IMR-90 (cell line): ENCODE data around the gene ITGA3. TPM values are rescaled to one million over a fixed set of nuclear protein-coding genes. Genes with fewer than 3 reads are reported as not detected.

Source experiments
- ATAC-seq: fragments of 200-7000 bp; cut with Tn5 transposase; 2 replicates; pipeline ENCODE4 v1.9.1; 2020; ENCODE audit warnings: low read depth, mild to moderate bottlenecking, moderate library complexity
- BruUV-seq: library from RNA; stranded (reverse); fragments of 400-500 nt; replicated peaks from 2 replicates; lab custom pipeline; 2021; lab: Mats Ljungman, UMichigan
- CTCF ChIA-PET: fragments of 300-600 bp; formaldehyde crosslinking; extraction: SDS; loops from one replicate; lab custom pipeline; 2021; ENCODE audit warnings: antibody characterized with exemption; lab: Yijun Ruan, JAX
- POLR2A ChIA-PET: fragments of 300-600 bp; sonication (Branson Sonifier 250); formaldehyde crosslinking; loops from one replicate; lab custom pipeline; 2022; ENCODE audit warnings: antibody characterized with exemption; ENCODE audit not compliant: unreplicated experiment; lab: Charles Lee
- DNase-seq: peaks from one replicate; pipeline ENCODE4 v3.0.0; 2013
- H2AFZ ChIP-seq: replicated peaks from 2 replicates; pipeline ENCODE3; 2013; ENCODE audit warnings: low read length, mild to moderate bottlenecking; ENCODE audit not compliant: poor library complexity
- H2AK5ac ChIP-seq: 2 replicates; pipeline ENCODE4 v1.6.1; 2013; ENCODE audit warnings: low read depth, low read length, inconsistent platforms
- H2AK9ac ChIP-seq: replicated peaks from 2 replicates; pipeline ENCODE3; 2013; ENCODE audit warnings: mild to moderate bottlenecking, low read depth, low read length, moderate library complexity; ENCODE audit not compliant: poor library complexity
- H2BK120ac ChIP-seq: 2 replicates; pipeline ENCODE4 v1.6.1; 2013; ENCODE audit warnings: low read depth, low read length, inconsistent platforms
- H2BK15ac ChIP-seq: 3 replicates; pipeline ENCODE4 v1.6.1; 2013; ENCODE audit warnings: low read depth, low read length, inconsistent platforms
- H2BK20ac ChIP-seq: 2 replicates; pipeline ENCODE4 v1.6.1; 2013; ENCODE audit warnings: low read depth, mild to moderate bottlenecking, inconsistent platforms, low read length, moderate library complexity
- H2BK5ac ChIP-seq: 2 replicates; pipeline ENCODE4 v1.6.1; 2013; ENCODE audit warnings: mild to moderate bottlenecking, low read depth, low read length, inconsistent platforms; ENCODE audit not compliant: poor library complexity, severe bottlenecking
- H3K14ac ChIP-seq: replicated peaks from 2 replicates; pipeline ENCODE4 v1.6.1; 2013; ENCODE audit warnings: low read depth, low read length, inconsistent platforms
- H3K18ac ChIP-seq: 2 replicates; pipeline ENCODE4 v1.6.1; 2013; ENCODE audit warnings: low read depth, low read length, control low read depth
- H3K23ac ChIP-seq: 2 replicates; pipeline ENCODE4 v1.6.1; 2013; ENCODE audit warnings: low read depth, low read length, inconsistent platforms
- H3K27ac ChIP-seq: 2 replicates; pipeline ENCODE4 v1.5.1; 2013; ENCODE audit warnings: mild to moderate bottlenecking, control low read depth, low read length; ENCODE audit not compliant: insufficient read depth
- H3K27me3 ChIP-seq: 2 replicates; pipeline ENCODE4 v1.6.1; 2013; ENCODE audit warnings: low read length; ENCODE audit not compliant: control insufficient read depth, insufficient read depth
- H3K36me3 ChIP-seq: 2 replicates; pipeline ENCODE4 v1.6.1; 2013; ENCODE audit warnings: low read length, mixed read lengths; ENCODE audit not compliant: control insufficient read depth, insufficient read depth
- H3K4ac ChIP-seq: 2 replicates; pipeline ENCODE4 v1.6.1; 2013; ENCODE audit warnings: low read depth, low read length, inconsistent platforms
- H3K4me1 ChIP-seq: 2 replicates; pipeline ENCODE4 v1.6.1; 2013; ENCODE audit warnings: low read length, mixed read lengths; ENCODE audit not compliant: control insufficient read depth, insufficient read depth
- H3K4me2 ChIP-seq: 2 replicates; pipeline ENCODE4 v1.6.1; 2013; ENCODE audit warnings: low read depth, mild to moderate bottlenecking, control low read depth, low read length, moderate library complexity
- H3K4me3 ChIP-seq: 2 replicates; pipeline ENCODE4 v1.5.1; 2013; ENCODE audit warnings: low read depth, mild to moderate bottlenecking, control low read depth, low read length, moderate library complexity; ENCODE audit not compliant: insufficient read depth
- H3K56ac ChIP-seq: 2 replicates; pipeline ENCODE4 v1.6.1; 2013; ENCODE audit warnings: low read length, inconsistent platforms; ENCODE audit not compliant: insufficient read depth; ENCODE audit errors: extremely low read depth
- H3K79me1 ChIP-seq, 2 experiments: 2 replicates each; pipeline ENCODE4 v1.6.1; 2013; ENCODE audit warnings: low read length in 2 of 2, inconsistent platforms in 1 of 2, low read depth in 1 of 2
- H3K9ac ChIP-seq: 2 replicates; pipeline ENCODE4 v1.6.1; 2013; ENCODE audit warnings: low read depth, low read length, control low read depth
- H3K9me1 ChIP-seq: 2 replicates; pipeline ENCODE4 v1.6.1; 2013; ENCODE audit warnings: low read length, inconsistent platforms; ENCODE audit not compliant: insufficient read depth
- H3K9me3 ChIP-seq: 2 replicates; pipeline ENCODE4 v1.6.1; 2013; ENCODE audit warnings: low read length; ENCODE audit not compliant: control insufficient read depth, insufficient read depth
- H4K20me1 ChIP-seq: 2 replicates; pipeline ENCODE4 v1.6.1; 2013; ENCODE audit warnings: low read length, inconsistent platforms; ENCODE audit not compliant: insufficient read depth
- H4K5ac ChIP-seq: 2 replicates; pipeline ENCODE4 v1.6.1; 2013; ENCODE audit warnings: mild to moderate bottlenecking, low read depth, low read length, control low read depth
- H4K8ac ChIP-seq, 2 experiments: 2 replicates each; pipeline ENCODE4 v1.6.1; 2013; ENCODE audit warnings: low read depth in 2 of 2, low read length in 2 of 2, control low read depth in 1 of 2, inconsistent platforms in 1 of 2
- H4K91ac ChIP-seq: 2 replicates; pipeline ENCODE4 v1.6.1; 2013; ENCODE audit warnings: low read depth, low read length, inconsistent platforms; ENCODE audit not compliant: insufficient read depth
- BHLHE40 ChIP-seq: fragments of 150-350 bp; IDR thresholded peaks from 2 replicates; pipeline ENCODE4 v1.6.1; 2016; ENCODE audit warnings: mild to moderate bottlenecking, low read depth, low read length
- CEBPB ChIP-seq: IDR thresholded peaks from 2 replicates; pipeline ENCODE4 v1.6.1; 2012; ENCODE audit warnings: low read depth, low read length, improper control_type of control experiment
- CTCF ChIP-seq: conservative IDR thresholded peaks from 2 replicates; pipeline ENCODE4 v1.5.1; 2012; ENCODE audit warnings: mild to moderate bottlenecking, low read depth, low read length, improper control_type of control experiment
- ELK1 ChIP-seq: fragments of 150-350 bp; IDR thresholded peaks from 2 replicates; pipeline ENCODE4 v1.6.1; 2016; ENCODE audit warnings: low read depth, mild to moderate bottlenecking, low read length, moderate library complexity, borderline replicate concordance
- FOS ChIP-seq: fragments of 150-350 bp; IDR thresholded peaks from 2 replicates; pipeline ENCODE4 v1.6.1; 2016; ENCODE audit warnings: low read depth, low read length
- MAFK ChIP-seq: IDR thresholded peaks from 2 replicates; pipeline ENCODE4 v1.6.1; 2012; ENCODE audit warnings: low read depth, low read length, improper control_type of control experiment
- MXI1 ChIP-seq: IDR thresholded peaks from 2 replicates; pipeline ENCODE4 v1.6.1; 2012; ENCODE audit warnings: low read depth, mild to moderate bottlenecking, low read length, moderate library complexity, borderline replicate concordance
- NFE2L2 ChIP-seq: fragments of 150-350 bp; IDR thresholded peaks from 2 replicates; pipeline ENCODE4 v1.6.1; 2016; ENCODE audit warnings: low read depth, mild to moderate bottlenecking, low read length
- POLR2A ChIP-seq: IDR thresholded peaks from 2 replicates; pipeline ENCODE4 v1.6.1; 2012; ENCODE audit warnings: mild to moderate bottlenecking, low read depth, low read length
- RFX5 ChIP-seq: IDR thresholded peaks from 2 replicates; pipeline ENCODE4 v1.8.0; 2012; ENCODE audit warnings: low read depth, mild to moderate bottlenecking, low read length, moderate library complexity
- SMC3 ChIP-seq: fragments of 150-350 bp; IDR thresholded peaks from 2 replicates; pipeline ENCODE4 v1.6.1; 2016; ENCODE audit warnings: low read depth, mild to moderate bottlenecking, antibody characterized with exemption, low read length, moderate library complexity
- WGBS, 2 experiments: methylation state at CpG; one replicate each; pipeline versions ENCODE4 v1.1.5 to v1.1.7; 2013; ENCODE audit warnings: missing lambda C conversion rate in 2 of 2; ENCODE audit not compliant: insufficient read length in 1 of 2; ENCODE audit errors: extremely low coverage in 2 of 2; 5-methylcytosine and 5-hydroxymethylcytosine counted together
- dilution Hi-C: fragments of 300-500 bp; cut with HindIII; formaldehyde crosslinking; loops from one replicate; pipeline ENCODE4 v1.14.3; 2018; ENCODE audit warnings: low sequenced_read_pairs; ENCODE audit not compliant: unreplicated experiment
- in situ Hi-C: fragments of 300-500 bp; cut with MboI; formaldehyde crosslinking; loops from 3 replicates; pipeline ENCODE4 v1.14.3; 2019; ENCODE audit warnings: low sequenced_read_pairs, inconsistent platforms, mixed read lengths
- intact Hi-C: fragments of 100-400 bp; cut with micrococcal nuclease; formaldehyde crosslinking; loops from 2 replicates; pipeline ENCODE4 v1.10.0; 2022
- polyA plus RNA-seq, 3 experiments: library from polyadenylated mRNA; depleted of rRNA; stranded (reverse); fragments of >200 nt; gene quantifications; 2 replicates each; pipeline ENCODE4 v1.2.3, GENCODE V29; 2012; ENCODE audit warnings: low replicate concordance in 1 of 3
- total RNA-seq: library from RNA; depleted of rRNA; stranded (reverse); fragments of >200 nt; gene quantifications from 2 replicates; pipeline ENCODE4 v1.2.3, GENCODE V29; 2012
- TF ChIP-seq, protein P1 (sequence below): fragments of 150-350 bp; IDR thresholded peaks from 2 replicates; pipeline ENCODE4 v1.6.1; 2017; ENCODE audit warnings: mild to moderate bottlenecking, antibody characterized with exemption, low read length, low read depth

The ITGA3 gene
- total and polyA plus RNA-seq, 2 of the 4 experiments (the other 2 are of a cell fraction), result 78.0 to 202 TPM

- in situ Hi-C loops (no loop called here), intact Hi-C loops (no loop called here), dilution Hi-C loops (no loop called here)
- H2BK5ac ChIP-seq, result peak overlapping the region; percentile 79
- peak overlapping the region; percentile 79 for H3K4me2 ChIP-seq
- H4K5ac ChIP-seq, result peak overlapping the region; percentile 85
- H3K23ac ChIP-seq, result peak overlapping the region; percentile 91; the same call in 1 of the 2 replicates
- peak overlapping the region in 1 of 2 experiments; percentile 77; a peak in 2 of 4 replicates for H4K8ac ChIP-seq
- H3K27me3 ChIP-seq, result no peaks in the 10 kb centered on the region
- H2AFZ ChIP-seq, result no peak overlapping the region
- H2AK5ac ChIP-seq, result peak overlapping the region; percentile 84
- H4K20me1 ChIP-seq, result peaks cover 11% of the 10 kb centered on the region; the same call in 1 of the 2 replicates
- H4K91ac ChIP-seq, result peak overlapping the region; percentile 27
- whole genome bisulfite sequencing, 2 experiments, result 0% methylated on average over 1 of the region's 4 CpGs; no CpG with 5 or more reads in 1 of the 2 experiments
- H3K27ac ChIP-seq, result peak overlapping the region; percentile 78
- H3K18ac ChIP-seq, result peak overlapping the region; percentile 72
- H3K9me1 ChIP-seq, result peaks cover 54% of the 10 kb centered on the region
- peak overlapping the region; percentile 16; the same call in 1 of the 3 replicates for H2BK15ac ChIP-seq
- TF ChIP-seq FOS (no peak), NFE2L2 (no peak), ELK1 (no peak), SMC3 (no peak), CTCF (no peak), RFX5 (no peak), MAFK (no peak), MXI1 (no peak), POLR2A (no peak), BHLHE40 (no peak), CEBPB (no peak)
- TF ChIP-seq, protein P1, sequence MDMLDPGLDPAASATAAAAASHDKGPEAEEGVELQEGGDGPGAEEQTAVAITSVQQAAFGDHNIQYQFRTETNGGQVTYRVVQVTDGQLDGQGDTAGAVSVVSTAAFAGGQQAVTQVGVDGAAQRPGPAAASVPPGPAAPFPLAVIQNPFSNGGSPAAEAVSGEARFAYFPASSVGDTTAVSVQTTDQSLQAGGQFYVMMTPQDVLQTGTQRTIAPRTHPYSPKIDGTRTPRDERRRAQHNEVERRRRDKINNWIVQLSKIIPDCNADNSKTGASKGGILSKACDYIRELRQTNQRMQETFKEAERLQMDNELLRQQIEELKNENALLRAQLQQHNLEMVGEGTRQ, result no peak
- peak overlapping the region; percentile 24; the same call in 1 of the 2 replicates for H3K9ac ChIP-seq
- H3K36me3 ChIP-seq, result no peaks in the 10 kb centered on the region
- H3K4ac ChIP-seq, result peak overlapping the region; percentile 77
- H3K9me3 ChIP-seq, result no peaks in the 10 kb centered on the region
- BruUV-seq, result no TSS peak
- no peak for DNase-seq
- ChIA-PET POLR2A (no interaction called here), CTCF (no interaction called here)
- peak overlapping the region; percentile 71 for H3K14ac ChIP-seq
- ATAC-seq, result no peak
- peak overlapping the region; percentile 89 for H2BK120ac ChIP-seq
- H2BK20ac ChIP-seq, result peak overlapping the region; percentile 41; the same call in 1 of the 2 replicates
- peaks cover 64% of the 10 kb centered on the region for H3K4me1 ChIP-seq
- peak overlapping the region; percentile 92 for H2AK9ac ChIP-seq
- peaks cover 18 to 80% of the 10 kb centered on the region in 2 experiments; a peak in 3 of 4 replicates for H3K79me1 ChIP-seq
- no peak overlapping the region for H3K4me3 ChIP-seq
- H3K56ac ChIP-seq, result peak overlapping the region; percentile 46; the same call in 1 of the 2 replicates
These were observed 3.3 kb downstream of the ITGA3 start for GRCh38 chr17:50059256-50059655.
